CD4-positive, alpha-beta memory T cell (primary cell): ENCODE measurements around the gene FSD1L. TPM values are rescaled to one million over a fixed set of nuclear protein-coding genes. Genes with fewer than 3 reads are reported as not detected.
A peak's percentile ranks its signal among the peaks of the same experiment; 100 is the strongest.
"Not testable (repeated sequence)": the region's sequence is repeated elsewhere in the genome, so short reads cannot be mapped to it uniquely, and the experiment has no call there.

Experiments
- CTCF ChIA-PET: fragments of 350-600 bp; sonication (Branson Sonifier 250); formaldehyde crosslinking; loops from one replicate; lab custom pipeline; 2021; ENCODE audit warnings: inconsistent platforms; ENCODE audit not compliant: partially characterized antibody; lab: Charles Lee
- POLR2A ChIA-PET: fragments of 350-600 bp; sonication (Branson Sonifier 250); formaldehyde crosslinking; loops from one replicate; lab custom pipeline; 2021; ENCODE audit not compliant: partially characterized antibody; lab: Charles Lee
- DNase-seq, 5 donors: peaks; one replicate each; pipeline versions ENCODE4 v3.0.0 to v3.0.0-alpha.2; 2020 to 2022; ENCODE audit warnings: mixed read lengths in 1 of 5
- H3K27ac ChIP-seq: one replicate; pipeline ENCODE4 v1.7.0; 2013; ENCODE audit warnings: low read depth, low read length
- H3K27me3 ChIP-seq: 2 replicates; pipeline ENCODE4 v1.7.0; 2013; ENCODE audit warnings: mild to moderate bottlenecking, low read length, moderate library complexity; ENCODE audit not compliant: insufficient read depth
- H3K36me3 ChIP-seq: 2 replicates; pipeline ENCODE4 v1.7.0; 2013; ENCODE audit warnings: mild to moderate bottlenecking, low read length, moderate library complexity; ENCODE audit not compliant: insufficient read depth
- H3K4me1 ChIP-seq: 2 replicates; pipeline ENCODE4 v1.7.0; 2013; ENCODE audit warnings: mild to moderate bottlenecking, low read length, moderate library complexity; ENCODE audit not compliant: insufficient read depth
- H3K4me3 ChIP-seq, 2 donors: one replicate each; pipeline ENCODE4 v1.7.0; 2013; ENCODE audit warnings: low read length in 2 of 2, mild to moderate bottlenecking in 1 of 2
- H3K9me3 ChIP-seq, 2 donors: one replicate each; pipeline ENCODE4 v1.7.0; 2013; ENCODE audit warnings: low read length in 2 of 2, control low read depth in 1 of 2; ENCODE audit not compliant: control insufficient read depth in 1 of 2
- H3K27ac Mint-ChIP-seq, 7 donors: one replicate each; pipeline ENCODE4 v1.8.0; 2020 to 2021; ENCODE audit warnings: mixed read lengths in 7 of 7, mild to moderate bottlenecking in 6 of 7, inconsistent platforms in 3 of 7, moderate library complexity in 3 of 7
- H3K27me3 Mint-ChIP-seq, 2 donors: one replicate each; pipeline ENCODE4 v1.8.0; 2020 to 2021; ENCODE audit warnings: mixed read lengths in 2 of 2
- H3K36me3 Mint-ChIP-seq, 2 donors: one replicate each; pipeline ENCODE4 v1.8.0; 2020 to 2021; ENCODE audit warnings: mixed read lengths in 2 of 2, inconsistent platforms in 1 of 2, mild to moderate bottlenecking in 1 of 2
- H3K4me1 Mint-ChIP-seq, 4 donors: one replicate each; pipeline ENCODE4 v1.8.0; 2020 to 2021; ENCODE audit warnings: mixed read lengths in 4 of 4, mild to moderate bottlenecking in 1 of 4
- H3K4me3 Mint-ChIP-seq, 8 donors: one replicate each; pipeline ENCODE4 v1.8.0; 2020 to 2021; ENCODE audit warnings: mixed read lengths in 8 of 8, mild to moderate bottlenecking in 7 of 8, moderate library complexity in 6 of 8, inconsistent platforms in 3 of 8
- H3K9me3 Mint-ChIP-seq, 8 donors: one replicate each; pipeline ENCODE4 v1.8.0; 2020 to 2021; ENCODE audit warnings: mixed read lengths in 8 of 8, mild to moderate bottlenecking in 5 of 8, inconsistent platforms in 3 of 8, moderate library complexity in 1 of 8
- intact Hi-C: fragments of 100-400 bp; cut with micrococcal nuclease; formaldehyde crosslinking; loops from one replicate; pipeline ENCODE4 v1.15.1; 2023
- polyA plus RNA-seq, 2 donors: library from polyadenylated mRNA; unstranded; fragments of 300-500 nt; fragmentation: Illumina TruSeq; gene quantifications; one replicate each; pipeline ENCODE4 v1.2.3, GENCODE V29; 2021
- total RNA-seq, 2 experiments: library from RNA; stranded (reverse); gene quantifications; one replicate each; pipeline ENCODE4 v1.2.3, GENCODE V29; 2021

FSD1L gene
- total and polyA plus RNA-seq, 4 experiments from 2014 or later = 1.2 to 2.0 (median 1.6) TPM

DNA sequence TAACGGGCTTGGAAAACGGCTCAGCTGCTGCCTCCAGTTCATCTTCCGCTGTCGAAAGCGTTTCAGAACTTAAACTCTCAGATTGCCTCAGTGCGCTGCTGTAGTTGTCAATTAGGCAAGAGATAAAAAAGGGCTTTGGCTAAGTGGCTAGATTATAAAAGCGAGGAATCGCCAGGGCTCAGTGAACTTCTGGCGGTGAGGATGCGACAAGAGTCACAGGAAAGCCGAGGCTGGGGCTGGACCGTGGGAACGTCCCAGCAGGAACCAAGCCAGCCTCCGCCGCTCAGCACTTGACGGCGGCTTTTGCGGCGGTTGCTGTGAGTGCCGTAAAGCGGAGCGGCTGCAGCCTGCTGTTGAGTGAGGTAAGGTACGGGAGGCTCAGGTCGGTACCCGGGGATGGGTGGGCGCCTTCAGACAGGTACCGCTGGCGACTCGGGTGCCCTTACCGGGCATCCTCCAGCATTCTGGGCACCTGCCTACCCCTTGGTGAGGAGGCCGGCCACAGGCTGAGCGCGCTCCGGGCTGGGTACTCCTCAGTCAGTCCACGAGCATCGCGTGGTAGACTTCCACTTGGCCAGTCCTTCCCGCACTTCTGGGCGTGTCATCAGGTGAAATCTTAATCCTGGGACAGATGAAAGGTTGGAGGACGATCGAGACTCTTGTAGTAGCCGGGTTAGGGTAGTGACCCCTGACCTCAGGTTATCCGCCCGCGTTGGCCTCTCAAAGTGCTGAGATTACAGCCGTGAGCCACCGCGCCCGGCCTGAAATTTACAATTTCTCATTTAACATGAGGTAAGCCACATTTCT, 110.2 kb downstream of the FSD1L start, which contains the start of gene FKTN:
FKTN (plus strand) TSS at position 328 of the 807 bp plus-strand sequence. CDS start 16,902 bp downstream, outside the sequence.
- Mint-ChIP-seq H3K4me1 (peaks cover 14 to 24% (median 20%) of the 10 kb centered on the region in 4 donors), H3K36me3 (peaks cover 21 to 24% of the 10 kb centered on the region in 2 donors), H3K9me3 (peaks cover 0 to 9% (median 2%) of the 10 kb centered on the region in 8 donors), H3K27ac (peak within 1 kb of the TSS; percentile 74 to 95 (median 90)), H3K4me3 (peak within 1 kb of the TSS; percentile 89 to 97 (median 96)), H3K27me3 (no peaks in the 10 kb centered on the region)
- POLR2A ChIA-PET = no interaction called here
- peak; percentile 81 to 86 (median 83) for DNase-seq
- Histone ChIP-seq H3K27me3 (no peaks in the 10 kb centered on the region), H3K4me1 (peaks cover 10% of the 10 kb centered on the region), H3K4me3 (peak within 1 kb of the TSS; percentile 76 to 77), H3K36me3 (no peaks in the 10 kb centered on the region), H3K27ac (peak within 1 kb of the TSS; percentile 46), H3K9me3 (no peaks in the 10 kb centered on the region)
- CTCF ChIA-PET = interaction anchor here (0.6 kb wide), 1 partner anchor 168 kb away, joined by 3 read pairs; no protein-coding TSS in a partner anchor
- intact Hi-C loops = loop anchor here (2.0 to 10.0 kb wide), 6 partner anchors 109 to 1466 kb away; partner anchors contain the start of genes FSD1L, NIPSNAP3A, SMC2 and TMEM38B

DNA sequence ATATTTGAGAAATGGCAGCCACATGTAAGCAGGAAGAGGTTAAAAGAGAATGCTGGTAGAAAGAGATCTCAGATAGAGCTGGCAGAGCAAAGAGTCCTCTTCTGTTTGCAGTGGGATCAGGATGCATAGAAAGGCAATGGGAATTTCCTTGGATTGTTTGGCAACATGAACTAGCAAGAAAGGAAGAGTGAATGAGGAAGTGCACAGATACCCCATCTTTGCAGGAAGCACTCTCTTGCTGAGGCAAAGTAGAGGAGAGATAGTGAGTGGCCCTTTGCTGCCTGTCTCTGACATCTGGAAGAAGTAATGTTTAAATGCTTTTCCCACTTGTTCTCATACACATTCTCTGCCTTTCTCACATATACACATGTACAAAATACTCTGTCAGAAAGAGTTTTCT, 124.6 kb downstream of the FSD1L start:
- Histone ChIP-seq H3K36me3 (peaks cover 4% of the 10 kb centered on the region), H3K27ac (no peak overlapping the region), H3K9me3 (no peaks in the 10 kb centered on the region), H3K27me3 (no peaks in the 10 kb centered on the region), H3K4me3 (no peak overlapping the region), H3K4me1 (no peaks in the 10 kb centered on the region)
- H3K4me1 Mint-ChIP-seq = peaks cover 0 to 6% (median 3%) of the 10 kb centered on the region in 4 donors
- peak overlapping the region in 1 of 7 donors; percentile 53 for H3K27ac Mint-ChIP-seq
- peaks cover 7 to 30% (median 21%) of the 10 kb centered on the region in 8 donors for H3K9me3 Mint-ChIP-seq
- ChIA-PET CTCF (no interaction called here), POLR2A (no interaction called here)
- intact Hi-C loops = no loop called here
- DNase-seq = no peak
- peaks cover 37 to 39% of the 10 kb centered on the region in 2 donors for H3K36me3 Mint-ChIP-seq
- no peak overlapping the region for H3K4me3 Mint-ChIP-seq
- H3K27me3 Mint-ChIP-seq = no peaks in the 10 kb centered on the region

DNA sequence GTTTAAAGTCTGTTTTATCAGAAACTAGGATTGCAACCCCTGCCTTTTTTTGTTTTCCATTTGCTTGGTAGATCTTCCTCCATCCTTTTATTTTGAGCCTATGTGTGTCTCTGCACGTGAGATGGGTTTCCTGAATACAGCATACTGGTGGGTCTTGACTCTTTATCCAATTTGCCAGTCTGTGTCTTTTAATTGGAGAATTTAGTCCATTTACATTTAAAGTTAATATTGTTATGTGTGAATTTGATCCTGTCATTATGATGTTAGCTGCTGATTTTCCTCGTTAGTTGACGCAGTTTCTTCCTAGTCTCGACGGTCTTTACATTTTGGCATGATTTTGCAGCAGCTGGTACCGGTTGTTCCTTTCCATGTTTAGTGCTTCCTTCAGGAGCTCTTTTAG, 132.1 kb downstream of the FSD1L start:
- H3K36me3 ChIP-seq, H3K4me3 ChIP-seq, H3K27ac ChIP-seq, H3K9me3 ChIP-seq, H3K27ac Mint-ChIP-seq, CTCF ChIA-PET, H3K27me3 Mint-ChIP-seq, H3K4me3 Mint-ChIP-seq, POLR2A ChIA-PET, H3K27me3 ChIP-seq, H3K4me1 ChIP-seq, H3K4me1 Mint-ChIP-seq, DNase-seq, intact Hi-C loops: not testable (repeated sequence)
- H3K36me3 Mint-ChIP-seq = peaks cover 19 to 39% of the 10 kb centered on the region in 2 donors
- H3K9me3 Mint-ChIP-seq = peaks cover 0 to 14% (median 7%) of the 10 kb centered on the region in 8 donors

DNA sequence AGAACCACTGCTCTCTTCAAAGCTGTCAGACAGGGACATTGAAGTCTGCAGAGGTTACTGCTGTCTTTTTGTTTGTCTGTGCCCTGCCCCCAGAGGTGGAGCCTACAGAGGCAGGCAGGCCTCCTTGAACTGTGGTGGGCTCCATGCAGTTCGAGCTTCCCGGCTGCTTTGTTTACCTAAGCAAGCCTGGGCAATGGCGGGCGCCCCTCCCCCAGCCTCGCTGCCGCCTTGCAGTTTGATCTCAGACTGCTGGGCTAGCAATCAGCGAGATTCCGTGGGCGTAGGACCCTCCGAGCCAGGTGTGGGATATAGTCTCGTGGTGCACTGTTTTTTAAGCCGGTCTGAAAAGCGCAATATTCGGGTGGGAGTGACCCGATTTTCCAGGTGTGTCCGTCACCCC, 133.7 kb downstream of the FSD1L start:
- H3K4me1 Mint-ChIP-seq, CTCF ChIA-PET, H3K27me3 Mint-ChIP-seq, H3K4me3 Mint-ChIP-seq, DNase-seq, H3K27ac Mint-ChIP-seq, POLR2A ChIA-PET, H3K9me3 ChIP-seq, H3K4me3 ChIP-seq, H3K36me3 ChIP-seq, H3K4me1 ChIP-seq, H3K27me3 ChIP-seq, H3K27ac ChIP-seq, H3K9me3 Mint-ChIP-seq, intact Hi-C loops: not testable (repeated sequence)
- peaks cover 8 to 33% of the 10 kb centered on the region in 2 donors for H3K36me3 Mint-ChIP-seq

DNA sequence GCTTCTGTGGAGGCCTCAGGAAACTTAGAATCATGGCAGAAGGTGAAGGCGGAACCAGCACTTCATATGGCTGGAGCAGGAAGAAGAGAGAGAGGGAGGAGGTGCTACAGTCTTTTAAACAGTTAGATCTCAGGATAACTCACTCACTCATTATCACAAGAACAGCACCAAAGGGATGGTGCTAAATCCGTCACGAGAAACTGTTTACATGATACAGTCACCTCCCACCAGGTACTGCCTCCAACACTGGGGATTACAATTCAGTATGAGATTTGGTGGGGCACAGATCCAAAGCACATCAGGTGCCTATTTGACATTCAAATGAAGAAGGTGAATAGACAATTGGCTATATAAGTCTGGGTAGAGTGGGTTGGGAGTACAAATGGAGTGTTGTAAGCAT, 145.3 kb downstream of the FSD1L start:
- peaks cover 0 to 17% (median 12%) of the 10 kb centered on the region in 8 donors for H3K9me3 Mint-ChIP-seq
- Histone ChIP-seq H3K27me3 (no peaks in the 10 kb centered on the region), H3K4me1 (no peaks in the 10 kb centered on the region), H3K27ac (no peak overlapping the region), H3K9me3 (no peaks in the 10 kb centered on the region), H3K36me3 (no peaks in the 10 kb centered on the region), H3K4me3 (no peak overlapping the region)
- intact Hi-C loops = no loop called here
- peaks cover 8 to 35% of the 10 kb centered on the region in 2 donors for H3K36me3 Mint-ChIP-seq
- no peak overlapping the region for H3K4me3 Mint-ChIP-seq
- no peaks in the 10 kb centered on the region for H3K4me1 Mint-ChIP-seq
- no peak for DNase-seq
- no peak overlapping the region for H3K27ac Mint-ChIP-seq
- no peaks in the 10 kb centered on the region for H3K27me3 Mint-ChIP-seq
- POLR2A ChIA-PET = no interaction called here
- CTCF ChIA-PET = no interaction called here

Other genes with a start within 250 kb of the FSD1L start
- gene SLC44A1, start 203.4 kb upstream of the FSD1L start, total RNA-seq = 10 to 100 TPM; 13.7 to 15.2 TPM
- 10 to 100 TPM; 19.6 to 33.3 TPM for gene SLC44A1, start 203.4 kb upstream of the FSD1L start, polyA plus RNA-seq
- 10 to 100 TPM; 13.9 to 14.2 TPM for gene FKTN, start 110.1 kb downstream of the FSD1L start, total RNA-seq
- 1 to 10 TPM in 1 of 2 donors, under 1 TPM in 1; 0.18 to 1.1 TPM for gene FKTN, start 110.1 kb downstream of the FSD1L start, polyA plus RNA-seq
- not detected for gene TAL2, start 214.4 kb downstream of the FSD1L start, total RNA-seq
- not detected for gene TAL2, start 214.4 kb downstream of the FSD1L start, polyA plus RNA-seq
- gene TMEM38B, start 246.5 kb downstream of the FSD1L start, total RNA-seq = 10 to 100 TPM; 13.4 to 16.6 TPM
- gene TMEM38B, start 246.5 kb downstream of the FSD1L start, polyA plus RNA-seq = 10 to 100 TPM; 18.0 to 23.3 TPM